HCT116 (cell line): ENCODE data around the gene CCDC69. TPM values are rescaled to one million over a fixed set of nuclear protein-coding genes. Genes with fewer than 3 reads are reported as not detected.

Source experiments
- ATAC-seq: fragments of 200-7000 bp; cut with Tn5 transposase; 2 replicates; pipeline ENCODE4 v1.9.1; 2020; ENCODE audit warnings: mild to moderate bottlenecking, moderate library complexity
- BruUV-seq: library from RNA; stranded (reverse); fragments of 400-500 nt; replicated peaks from 2 replicates; lab custom pipeline; 2021; lab: Mats Ljungman, UMichigan
- CTCF ChIA-PET: fragments of 300-600 bp; sonication (Branson Sonifier 250); formaldehyde crosslinking; loops from one replicate; lab custom pipeline; 2021; ENCODE audit warnings: antibody characterized with exemption; lab: Charles Lee
- POLR2A ChIA-PET: fragments of 300-600, 350-600 bp; sonication (Branson Sonifier 250); formaldehyde crosslinking; loops from one replicate; lab custom pipeline; 2021; ENCODE audit warnings: antibody characterized with exemption; lab: Charles Lee
- RAD21 ChIA-PET, 2 experiments: fragments of 300-600 bp; sonication (Branson Sonifier 250); formaldehyde crosslinking; loops; one replicate each; lab custom pipeline; 2023; ENCODE audit warnings: low total read pairs in 2 of 2; ENCODE audit not compliant: uncharacterized antibody in 2 of 2, unreplicated experiment in 2 of 2, low non-redundant PET in 1 of 2; lab: Charles Lee
- DNase-seq: peaks from one replicate; pipeline ENCODE4 v3.0.0-alpha.2; 2010; ENCODE audit warnings: low read depth, low spot score
- H2AFZ ChIP-seq: fragments of 200-600 bp; shearing (Covaris generic), sonication (generic); 2 replicates; pipeline ENCODE4 v1.6.1; 2017; ENCODE audit warnings: low read depth, mixed run types, mixed read lengths, antibody characterized with exemption, low read length; ENCODE audit not compliant: poor library complexity, severe bottlenecking
- H3K27ac ChIP-seq: 2 replicates; pipeline ENCODE4 v1.5.1; 2012; ENCODE audit warnings: low read depth, low read length
- H3K27me3 ChIP-seq: fragments of 200-600 bp; sonication (generic); 2 replicates; pipeline ENCODE4 v1.6.1; 2016; ENCODE audit warnings: mixed run types, low read length, mixed read lengths; ENCODE audit not compliant: insufficient read depth
- H3K36me3 ChIP-seq, 2 experiments: fragments of 200-500 bp in 1 of 2; fragments of 200-600 bp in 1 of 2; sonication (Bioruptor generic) in 1 of 2; sonication (generic) in 1 of 2; 2 replicates each; pipeline versions ENCODE4 v1.5.1 to v1.6.1; 2014 to 2016; ENCODE audit warnings: low read length in 2 of 2, inconsistent platforms in 1 of 2, mixed read lengths in 1 of 2, mixed run types in 1 of 2; ENCODE audit not compliant: insufficient read depth in 2 of 2, control insufficient read depth in 1 of 2
- H3K4me1 ChIP-seq, 2 experiments: fragments of 200-600 bp in 1 of 2; sonication (generic) in 1 of 2; 2 replicates each; pipeline versions ENCODE4 v1.5.1 to v1.6.1; 2012 to 2017; ENCODE audit warnings: low read length in 2 of 2, inconsistent platforms in 1 of 2, mild to moderate bottlenecking in 1 of 2, mixed read lengths in 1 of 2, mixed run types in 1 of 2, moderate library complexity in 1 of 2; ENCODE audit not compliant: insufficient read depth in 2 of 2, control insufficient read depth in 1 of 2
- H3K4me2 ChIP-seq: fragments of 200-600 bp; sonication (generic); 2 replicates; pipeline ENCODE4 v1.6.1; 2017; ENCODE audit warnings: mixed run types, low read length, mixed read lengths
- H3K4me3 ChIP-seq, 2 experiments: fragments of 200-600 bp in 1 of 2; sonication (generic) in 1 of 2; replicated peaks in 1 of 2; 2 replicates each; pipeline ENCODE4 v1.5.1; 2011 to 2016; ENCODE audit warnings: low read length in 2 of 2, control low read depth in 1 of 2, low read depth in 1 of 2, mild to moderate bottlenecking in 1 of 2, mixed read lengths in 1 of 2, mixed run types in 1 of 2
- H3K79me2 ChIP-seq: fragments of 200-600 bp; sonication (generic); 2 replicates; pipeline ENCODE4 v1.6.1; 2017; ENCODE audit warnings: mild to moderate bottlenecking, mixed run types, low read length, moderate library complexity, mixed read lengths; ENCODE audit not compliant: insufficient read depth
- H3K9ac ChIP-seq: fragments of 200-600 bp; sonication (generic); 2 replicates; pipeline ENCODE4 v1.6.1; 2016; ENCODE audit warnings: low read length, mixed read lengths
- H3K9me2 ChIP-seq: fragments of 200-600 bp; sonication (generic), shearing (Covaris generic); 2 replicates; pipeline ENCODE4 v1.6.1; 2017; ENCODE audit warnings: mixed run types, mild to moderate bottlenecking, moderate library complexity; ENCODE audit not compliant: insufficient read depth
- H3K9me3 ChIP-seq, 2 experiments: fragments of 200-500 bp in 1 of 2; fragments of 200-600 bp in 1 of 2; sonication (Bioruptor generic) in 1 of 2; sonication (generic) in 1 of 2; 2 replicates each; pipeline ENCODE4 v1.6.1; 2014 to 2017; ENCODE audit warnings: low read length in 2 of 2, mixed read lengths in 2 of 2, inconsistent platforms in 1 of 2, low read depth in 1 of 2, mild to moderate bottlenecking in 1 of 2, mixed run types in 1 of 2, moderate library complexity in 1 of 2; ENCODE audit not compliant: control insufficient read depth in 1 of 2, insufficient read depth in 1 of 2
- H4K20me1 ChIP-seq: fragments of 200-600 bp; sonication (generic), shearing (Covaris generic); 2 replicates; pipeline ENCODE4 v1.6.1; 2017; ENCODE audit warnings: mixed run types, mild to moderate bottlenecking, moderate library complexity; ENCODE audit not compliant: insufficient read depth
- ATF3 ChIP-seq: IDR thresholded peaks from 2 replicates; pipeline ENCODE4 v1.6.1; 2012
- CBX3 ChIP-seq: IDR thresholded peaks from 2 replicates; pipeline ENCODE4 v1.6.1; 2012; ENCODE audit warnings: low read depth
- CEBPB ChIP-seq: IDR thresholded peaks from 2 replicates; pipeline ENCODE4 v1.6.1; 2012; ENCODE audit warnings: low read depth
- CTCF ChIP-seq, 3 experiments: fragments of 200-600 bp in 1 of 3; sonication (generic) in 1 of 3; IDR thresholded peaks in 2 of 3; conservative IDR thresholded peaks in 1 of 3; 2 replicates each; pipeline ENCODE4 v1.5.1; 2012 to 2017; ENCODE audit warnings: low read depth in 2 of 3, low read length in 2 of 3, antibody characterized with exemption in 1 of 3, borderline replicate concordance in 1 of 3, control low read depth in 1 of 3, mild to moderate bottlenecking in 1 of 3, mixed read lengths in 1 of 3, mixed run types in 1 of 3, moderate library complexity in 1 of 3; ENCODE audit not compliant: insufficient read depth in 1 of 3
- EGR1 ChIP-seq: IDR thresholded peaks from 2 replicates; pipeline ENCODE4 v1.6.1; 2012; ENCODE audit warnings: low read depth
- EZH2 ChIP-seq: fragments of 200-600 bp; sonication (generic); IDR thresholded peaks from 2 replicates; pipeline ENCODE4 v1.6.1; 2017; ENCODE audit warnings: antibody characterized with exemption, mixed run types
- FOSL1 ChIP-seq: IDR thresholded peaks from 2 replicates; pipeline ENCODE4 v1.6.1; 2012; ENCODE audit warnings: low read depth
- JUND ChIP-seq: IDR thresholded peaks from 2 replicates; pipeline ENCODE4 v1.6.1; 2012
- MAX ChIP-seq: IDR thresholded peaks from 2 replicates; pipeline ENCODE4 v1.6.1; 2012
- POLR2A ChIP-seq: IDR thresholded peaks from 2 replicates; pipeline ENCODE4 v1.7.0; 2011; ENCODE audit warnings: borderline replicate concordance; ENCODE audit not compliant: insufficient read depth, insufficient read length; ENCODE audit errors: extremely low read depth
- POLR2AphosphoS5 ChIP-seq: IDR thresholded peaks from 2 replicates; pipeline ENCODE4 v1.6.1; 2011; ENCODE audit warnings: mild to moderate bottlenecking, low read depth, low read length, moderate library complexity
- RAD21 ChIP-seq: IDR thresholded peaks from 2 replicates; pipeline ENCODE4 v1.6.1; 2012; ENCODE audit warnings: low read depth, mild to moderate bottlenecking
- SIN3A ChIP-seq: IDR thresholded peaks from 2 replicates; pipeline ENCODE4 v1.6.1; 2012; ENCODE audit warnings: low read depth
- SRF ChIP-seq: IDR thresholded peaks from 2 replicates; pipeline ENCODE4 v1.6.1; 2012; ENCODE audit warnings: low read depth
- YY1 ChIP-seq: IDR thresholded peaks from 2 replicates; pipeline ENCODE4 v1.6.1; 2011; ENCODE audit warnings: low read length, low read depth, moderate library complexity, mild to moderate bottlenecking; ENCODE audit not compliant: insufficient replicate concordance; ENCODE audit errors: extremely low read depth
- ZBTB33 ChIP-seq: IDR thresholded peaks from 2 replicates; pipeline ENCODE4 v1.6.1; 2011; ENCODE audit warnings: mild to moderate bottlenecking, low read length, moderate library complexity; ENCODE audit not compliant: insufficient replicate concordance; ENCODE audit errors: extremely low read depth
- ZFX ChIP-seq: fragments of 450-650 bp; IDR thresholded peaks from 2 replicates; pipeline ENCODE4 v1.6.1; 2017
- ZNF274 ChIP-seq: fragments of 200-500 bp; sonication (Bioruptor generic); IDR thresholded peaks from 2 replicates; pipeline ENCODE4 v1.6.1; 2014; ENCODE audit warnings: mild to moderate bottlenecking, low read depth, low read length, inconsistent platforms
- intact Hi-C: fragments of 100-400 bp; cut with micrococcal nuclease; formaldehyde crosslinking; loops from 2 replicates; pipeline ENCODE4 v1.10.0; 2022
- total RNA-seq: library from RNA; stranded (reverse); gene quantifications from one replicate; pipeline ENCODE4 v1.2.1, GENCODE V29; 2021; ENCODE audit not compliant: unreplicated experiment

The CCDC69 gene
- total RNA-seq, 1 experiment from 2014 or later: 4.3 TPM

GRCh38 chr5:151199581-151200185, 24.2 kb downstream of the CCDC69 start:
- no peak for DNase-seq
- Histone ChIP-seq H3K4me3 (no peak overlapping the region), H3K36me3 (no peaks in the 10 kb centered on the region), H3K9me2 (no peaks in the 10 kb centered on the region), H3K9me3 (no peaks in the 10 kb centered on the region), H3K27me3 (no peaks in the 10 kb centered on the region), H3K9ac (no peak overlapping the region), H4K20me1 (no peaks in the 10 kb centered on the region), H2AFZ (no peak overlapping the region), H3K27ac (no peak overlapping the region), H3K4me1 (peaks cover 10 to 11% of the 10 kb centered on the region in 2 experiments), H3K79me2 (no peaks in the 10 kb centered on the region), H3K4me2 (no peak overlapping the region)
- ChIA-PET RAD21 (no interaction called here), CTCF (no interaction called here), POLR2A (no interaction called here)
- intact Hi-C loops: no loop called here
- ATAC-seq: no peak
- BruUV-seq: no TSS peak
- TF ChIP-seq SIN3A (no peak), POLR2AphosphoS5 (no peak), CTCF (IDR thresholded peaks at IDR 0.05 in 2 of 3, conservative IDR thresholded peaks at IDR 0.05 in 1 of 3; ENCODE audit: borderline replicate concordance in 1 of 3, insufficient read depth in 1 of 3, low read depth in 2 of 3, low read length in 2 of 3) (no peak), ZFX (no peak), CEBPB (no peak), RAD21 (no peak), EGR1 (no peak), CBX3 (no peak)

GRCh38 chr5:151198861-151199260, 25.0 kb downstream of the CCDC69 start:
- Histone ChIP-seq H3K9ac (no peak overlapping the region), H3K79me2 (no peaks in the 10 kb centered on the region), H3K27me3 (no peaks in the 10 kb centered on the region), H2AFZ (no peak overlapping the region), H3K9me2 (no peaks in the 10 kb centered on the region), H3K4me1 (peaks cover 10 to 11% of the 10 kb centered on the region in 2 experiments), H3K4me2 (no peak overlapping the region), H3K4me3 (no peak overlapping the region), H3K9me3 (no peaks in the 10 kb centered on the region), H3K27ac (no peak overlapping the region), H3K36me3 (no peaks in the 10 kb centered on the region), H4K20me1 (no peaks in the 10 kb centered on the region)
- CTCF ChIA-PET: no interaction called here
- POLR2A ChIA-PET: no interaction called here
- ATAC-seq: no peak
- BruUV-seq: no TSS peak
- RAD21 ChIA-PET: no interaction called here
- intact Hi-C loops: no loop called here
- DNase-seq: no peak
- TF ChIP-seq CBX3 (no peak), JUND (no peak), YY1 (no peak), SRF (no peak), CEBPB (no peak), MAX (no peak), ZNF274 (no peak), ZFX (no peak), POLR2A (no peak), SIN3A (no peak), ATF3 (no peak), ZBTB33 (no peak), EZH2 (no peak), FOSL1 (no peak)
